ENCODE results near the gene VEPH1. TPM values are rescaled to one million over a fixed set of nuclear protein-coding genes. Genes with fewer than 3 reads are reported as not detected.

Gene VEPH1
- total and polyA plus RNA-seq, 2 donors (not counting 1 experiment from before 2014, with no cell fraction given), result not detected

DNA sequence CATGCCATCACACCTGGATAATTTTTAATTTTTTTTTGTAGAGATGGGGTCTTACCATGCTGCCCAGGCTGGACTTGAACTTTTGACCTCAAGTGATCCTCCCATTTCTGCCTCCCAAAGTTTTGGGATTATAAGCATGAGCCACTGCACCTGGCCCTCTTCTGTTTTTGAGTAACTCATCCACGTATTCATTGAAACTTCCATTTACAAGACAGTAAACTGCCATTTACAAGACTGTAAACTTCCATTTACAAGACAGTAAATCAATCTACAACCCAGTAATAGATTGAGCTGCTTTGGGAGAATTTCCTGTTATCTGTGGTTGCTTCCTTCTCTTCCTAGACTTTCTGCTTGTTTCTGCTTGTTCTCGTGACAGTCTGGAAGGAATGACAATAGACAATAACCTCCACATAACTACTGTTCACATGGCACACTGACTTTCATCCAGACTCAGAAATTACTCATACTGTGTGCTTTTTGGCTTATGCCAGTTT, 228.5 kb downstream of the VEPH1 start:
- intact Hi-C loops (cut with micrococcal nuclease), result no loop called here
- Histone ChIP-seq H3K4me3 (ENCODE audit: control extremely low read depth in 1 of 5, extremely low read depth in 1 of 5, insufficient read depth in 1 of 5, low read depth in 2 of 5, low read length in 4 of 5) (no peak overlapping the region), H3K79me2 (ENCODE audit: control insufficient read depth, insufficient read depth, low read length) (no peaks in the 10 kb centered on the region), H3K4me1 (ENCODE audit: control insufficient read depth in 2 of 2, insufficient read depth in 2 of 2, low read length in 2 of 2) (no peaks in the 10 kb centered on the region), H3K27ac (ENCODE audit: low read length in 2 of 2) (no peak overlapping the region), H2AFZ (ENCODE audit: insufficient read depth, low read depth, low read length, poor library complexity, severe bottlenecking) (no peak overlapping the region), H4K20me1 (ENCODE audit: control insufficient read depth, insufficient read depth, low read length, poor library complexity, severe bottlenecking) (no peaks in the 10 kb centered on the region), H3K36me3 (replicated peaks in 1 of 2; ENCODE audit: control extremely low read depth in 1 of 2, control insufficient read depth in 1 of 2, extremely low read depth in 1 of 2, insufficient read depth in 2 of 2, low read length in 1 of 2) (no peaks in the 10 kb centered on the region), H3K27me3 (replicated peaks in 1 of 4; ENCODE audit: control extremely low read depth in 1 of 4, control insufficient read depth in 3 of 4, insufficient read depth in 4 of 4, low read length in 3 of 4) (no peaks in the 10 kb centered on the region), H3K9ac (ENCODE audit: low read length) (no peak overlapping the region), H3K9me3 (ENCODE audit: control extremely low read depth in 1 of 3, control insufficient read depth in 2 of 3, insufficient read depth in 1 of 3, low read length in 2 of 3) (no peaks in the 10 kb centered on the region), H3K4me2 (replicated peaks; ENCODE audit: low read depth, low read length, poor library complexity, severe bottlenecking) (no peak overlapping the region)
- ChIA-PET POLR2A (no interaction called here), CTCF (no interaction called here)
- H3K4me3 Mint-ChIP-seq, result no peak overlapping the region
- no peak for ATAC-seq (ENCODE audit: low read depth)
- no peak for DNase-seq
- H3K9me3 Mint-ChIP-seq (ENCODE audit: insufficient read depth), result no peaks in the 10 kb centered on the region
- H3K27me3 Mint-ChIP-seq, result no peaks in the 10 kb centered on the region
- no CpG with 5 or more reads among the region's 2 CpGs for WGBS (ENCODE audit: insufficient coverage)
- no peak overlapping the region for H3K27ac Mint-ChIP-seq
- TF ChIP-seq EZH2 (IDR thresholded peaks at IDR 0.05; ENCODE audit: borderline replicate concordance, insufficient read depth, low read depth, low read length, poor library complexity, severe bottlenecking), result no peak
- TF ChIP-seq, protein P1, sequence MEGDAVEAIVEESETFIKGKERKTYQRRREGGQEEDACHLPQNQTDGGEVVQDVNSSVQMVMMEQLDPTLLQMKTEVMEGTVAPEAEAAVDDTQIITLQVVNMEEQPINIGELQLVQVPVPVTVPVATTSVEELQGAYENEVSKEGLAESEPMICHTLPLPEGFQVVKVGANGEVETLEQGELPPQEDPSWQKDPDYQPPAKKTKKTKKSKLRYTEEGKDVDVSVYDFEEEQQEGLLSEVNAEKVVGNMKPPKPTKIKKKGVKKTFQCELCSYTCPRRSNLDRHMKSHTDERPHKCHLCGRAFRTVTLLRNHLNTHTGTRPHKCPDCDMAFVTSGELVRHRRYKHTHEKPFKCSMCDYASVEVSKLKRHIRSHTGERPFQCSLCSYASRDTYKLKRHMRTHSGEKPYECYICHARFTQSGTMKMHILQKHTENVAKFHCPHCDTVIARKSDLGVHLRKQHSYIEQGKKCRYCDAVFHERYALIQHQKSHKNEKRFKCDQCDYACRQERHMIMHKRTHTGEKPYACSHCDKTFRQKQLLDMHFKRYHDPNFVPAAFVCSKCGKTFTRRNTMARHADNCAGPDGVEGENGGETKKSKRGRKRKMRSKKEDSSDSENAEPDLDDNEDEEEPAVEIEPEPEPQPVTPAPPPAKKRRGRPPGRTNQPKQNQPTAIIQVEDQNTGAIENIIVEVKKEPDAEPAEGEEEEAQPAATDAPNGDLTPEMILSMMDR (IDR thresholded peaks at IDR 0.05), result no peak
- no peaks in the 10 kb centered on the region for H3K4me1 Mint-ChIP-seq

DNA sequence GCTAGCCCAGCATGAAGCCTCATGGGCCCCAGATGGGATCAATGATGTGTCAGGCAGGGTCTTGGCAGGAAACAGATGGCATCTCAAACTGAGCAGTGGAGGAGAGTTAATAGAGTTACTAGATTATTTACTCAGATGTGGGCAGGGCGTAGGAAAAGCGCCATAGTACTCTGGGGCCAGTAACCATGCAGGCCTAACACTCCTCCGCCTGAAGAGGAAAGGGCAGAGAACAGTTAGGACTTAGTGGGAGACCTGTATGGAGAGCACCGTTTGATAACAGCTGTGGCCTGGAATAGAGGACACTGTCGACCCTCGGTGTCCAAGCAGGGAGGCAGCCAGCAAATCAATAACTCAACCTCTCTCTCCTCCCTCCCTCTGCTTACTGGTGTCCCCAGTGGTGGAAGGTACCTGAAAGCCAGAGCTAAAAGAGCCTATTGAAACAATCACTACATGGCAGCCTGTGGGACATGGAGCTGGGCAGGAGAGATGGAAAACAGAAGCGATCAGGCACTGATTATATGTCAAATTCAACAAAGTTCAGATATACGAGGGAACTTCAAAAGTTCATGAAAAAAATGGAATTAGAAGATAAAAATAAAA, 231.8 kb downstream of the VEPH1 start:
- ATAC-seq (ENCODE audit: low read depth) (no peak), DNase-seq (no peak)
- H2AFZ ChIP-seq (ENCODE audit: insufficient read depth, low read depth, low read length, poor library complexity, severe bottlenecking), result no peak overlapping the region
- no peak overlapping the region for H3K4me2 ChIP-seq (replicated peaks; ENCODE audit: low read depth, low read length, poor library complexity, severe bottlenecking)
- POLR2A ChIA-PET, result no interaction called here
- no peak overlapping the region for H3K4me3 ChIP-seq (ENCODE audit: control extremely low read depth in 1 of 5, extremely low read depth in 1 of 5, insufficient read depth in 1 of 5, low read depth in 2 of 5, low read length in 4 of 5)
- no peak overlapping the region for H3K27ac ChIP-seq (ENCODE audit: low read length in 2 of 2)
- Mint-ChIP-seq H3K27ac (no peak overlapping the region), H3K9me3 (ENCODE audit: insufficient read depth) (no peaks in the 10 kb centered on the region), H3K4me3 (no peak overlapping the region), H3K27me3 (no peaks in the 10 kb centered on the region), H3K4me1 (no peaks in the 10 kb centered on the region)
- no peaks in the 10 kb centered on the region for H3K79me2 ChIP-seq (ENCODE audit: control insufficient read depth, insufficient read depth, low read length)
- 95% methylated on average over 4 of the region's 8 CpGs for WGBS (ENCODE audit: insufficient coverage)
- TF ChIP-seq, protein P1 (IDR thresholded peaks at IDR 0.05), result no peak
- no peak for TF ChIP-seq EZH2 (IDR thresholded peaks at IDR 0.05; ENCODE audit: borderline replicate concordance, insufficient read depth, low read depth, low read length, poor library complexity, severe bottlenecking)
- no peaks in the 10 kb centered on the region for H3K27me3 ChIP-seq (replicated peaks in 1 of 4; ENCODE audit: control extremely low read depth in 1 of 4, control insufficient read depth in 3 of 4, insufficient read depth in 4 of 4, low read length in 3 of 4)
- no peaks in the 10 kb centered on the region for H3K9me3 ChIP-seq (ENCODE audit: control extremely low read depth in 1 of 3, control insufficient read depth in 2 of 3, insufficient read depth in 1 of 3, low read length in 2 of 3)
- no peaks in the 10 kb centered on the region for H3K4me1 ChIP-seq (ENCODE audit: control insufficient read depth in 2 of 2, insufficient read depth in 2 of 2, low read length in 2 of 2)
- no peaks in the 10 kb centered on the region for H3K36me3 ChIP-seq (replicated peaks in 1 of 2; ENCODE audit: control extremely low read depth in 1 of 2, control insufficient read depth in 1 of 2, extremely low read depth in 1 of 2, insufficient read depth in 2 of 2, low read length in 1 of 2)
- no peaks in the 10 kb centered on the region for H4K20me1 ChIP-seq (ENCODE audit: control insufficient read depth, insufficient read depth, low read length, poor library complexity, severe bottlenecking)
- H3K9ac ChIP-seq (ENCODE audit: low read length), result no peak overlapping the region
- intact Hi-C loops (cut with micrococcal nuclease), result no loop called here
- CTCF ChIA-PET, result no interaction called here

Measured in B cell (primary cell).